HepG2 (cell line): ENCODE data around the gene MSI2. TPM values are rescaled to one million over a fixed set of nuclear protein-coding genes. Genes with fewer than 3 reads are reported as not detected.
A peak's percentile ranks its signal among the peaks of the same experiment; 100 is the strongest.

Source experiments
- CTCF ChIP-seq: sonication (generic); formaldehyde crosslinking; IDR thresholded peaks from 2 replicates; pipeline ENCODE4 v1.5.0; 2020; ENCODE audit warnings: mild to moderate bottlenecking, missing genetic modification reagents, moderate library complexity
- DPF2 ChIP-seq: sonication (generic); formaldehyde crosslinking; IDR thresholded peaks from 2 replicates; pipeline ENCODE4 v1.4.0; 2020; ENCODE audit warnings: mild to moderate bottlenecking, low read depth, missing genetic modification reagents, borderline replicate concordance
- HMGXB3 ChIP-seq: sonication (generic); formaldehyde crosslinking; IDR thresholded peaks from 2 replicates; pipeline ENCODE4 v1.4.0; 2020; ENCODE audit warnings: missing genetic modification reagents, borderline replicate concordance
- KAT2B ChIP-seq: fragments of 150-350 bp; IDR thresholded peaks from 2 replicates; pipeline ENCODE4 v1.6.1; 2014; ENCODE audit warnings: low read depth, low read length, borderline replicate concordance
- MAZ ChIP-seq, 2 experiments: sonication (generic) in 1 of 2; formaldehyde crosslinking in 1 of 2; IDR thresholded peaks; 2 replicates each; pipeline versions ENCODE4 v1.5.0 to v1.6.1; 2012 to 2020; ENCODE audit warnings: low read depth in 2 of 2, mild to moderate bottlenecking in 2 of 2, borderline replicate concordance in 1 of 2, improper control_type of control experiment in 1 of 2, low read length in 1 of 2, missing genetic modification reagents in 1 of 2, moderate library complexity in 1 of 2
- MXD4 ChIP-seq: IDR thresholded peaks from 2 replicates; pipeline ENCODE4 v1.6.1; 2016; ENCODE audit warnings: mild to moderate bottlenecking, missing biosample characterization, missing genetic modification reagents
- PLSCR1 ChIP-seq: sonication (generic); formaldehyde crosslinking; IDR thresholded peaks from 2 replicates; pipeline ENCODE4 v1.5.0; 2020; ENCODE audit warnings: missing genetic modification reagents, mild to moderate bottlenecking, borderline replicate concordance
- PRPF4 ChIP-seq: fragments of 200-400 bp; formaldehyde crosslinking; IDR thresholded peaks from 2 replicates; pipeline ENCODE4 v1.6.1; 2016; ENCODE audit warnings: low read length, low read depth; ENCODE audit not compliant: poor library complexity, severe bottlenecking
- SAP130 ChIP-seq: IDR thresholded peaks from 2 replicates; pipeline ENCODE4 v1.6.1; 2016; ENCODE audit warnings: low read depth
- SATB2 ChIP-seq: sonication (generic); formaldehyde crosslinking; IDR thresholded peaks from 2 replicates; pipeline ENCODE4 v1.5.0; 2020; ENCODE audit warnings: missing genetic modification reagents
- TRIM22 ChIP-seq: fragments of 450-650 bp; IDR thresholded peaks from 2 replicates; pipeline ENCODE4 v1.6.1; 2017
- ZFP36L2 ChIP-seq: sonication (generic); formaldehyde crosslinking; IDR thresholded peaks from 2 replicates; pipeline ENCODE4 v1.4.0; 2020; ENCODE audit warnings: missing genetic modification reagents
- ZMAT5 ChIP-seq: sonication (generic); formaldehyde crosslinking; IDR thresholded peaks from 2 replicates; pipeline ENCODE4 v1.5.0; 2020; ENCODE audit warnings: mild to moderate bottlenecking, low read depth, missing genetic modification reagents, borderline replicate concordance
- ZNF276 ChIP-seq: sonication (generic); formaldehyde crosslinking; IDR thresholded peaks from 2 replicates; pipeline ENCODE4 v1.4.0; 2020; ENCODE audit warnings: mild to moderate bottlenecking, low read depth, missing genetic modification reagents
- ZNF335 ChIP-seq: sonication (generic); formaldehyde crosslinking; IDR thresholded peaks from 2 replicates; pipeline ENCODE4 v1.4.0; 2020; ENCODE audit warnings: missing genetic modification reagents
- ZNF33B ChIP-seq: sonication (generic); formaldehyde crosslinking; IDR thresholded peaks from 2 replicates; pipeline ENCODE4 v1.5.1; 2020; ENCODE audit warnings: mild to moderate bottlenecking, missing genetic modification reagents
- ZNF468 ChIP-seq: sonication (generic); formaldehyde crosslinking; IDR thresholded peaks from 2 replicates; pipeline ENCODE4 v1.8.0; 2022; ENCODE audit warnings: mild to moderate bottlenecking, moderate library complexity, missing genetic modification reagents
- ZNF558 ChIP-seq: sonication (generic); formaldehyde crosslinking; IDR thresholded peaks from 2 replicates; pipeline ENCODE4 v1.9.0; 2022; ENCODE audit warnings: mild to moderate bottlenecking, missing genetic modification reagents, borderline replicate concordance
- ZNF614 ChIP-seq: IDR thresholded peaks from 2 replicates; pipeline ENCODE4 v1.6.1; 2018; ENCODE audit warnings: missing biosample characterization, missing genetic modification reagents, inconsistent platforms, borderline replicate concordance
- polyA plus RNA-seq, 8 experiments: library from polyadenylated mRNA; depleted of rRNA in 3 of 8; stranded (reverse) in 7 of 8; unstranded in 1 of 8; fragments of >200 nt; fragmentation: Illumina TruSeq in 4 of 8; extraction: Trizol in 4 of 8; gene quantifications; 2 replicates each; pipeline versions ENCODE4 v1.2.1 to v1.2.3, GENCODE V29; 2011 to 2016; ENCODE audit warnings: low read depth in 4 of 8, missing spikeins in 1 of 8, mixed read lengths in 1 of 8; ENCODE audit not compliant: insufficient read depth in 1 of 8
- total RNA-seq, 5 experiments: library from RNA; depleted of rRNA; stranded (reverse); fragments of >200 nt; fragmentation: Illumina TruSeq; extraction: Trizol; gene quantifications; 2 replicates each; pipeline ENCODE4 v1.2.3, GENCODE V29; 2016; ENCODE audit warnings: low read depth in 1 of 5

MSI2 gene
- total and polyA plus RNA-seq, 2 of the 13 experiments (the other 11 are each of a cell fraction or from before 2014, with no cell fraction given): 77.5 to 78.4 TPM

GRCh38 chr17:57372156-57372555 lies 115.8 kb downstream of the MSI2 start (continued):
- TF ChIP-seq DPF2 (CRISPR knock-in tag) (peak; percentile 80; the same call in 1 of the 2 replicates), HMGXB3 (CRISPR knock-in tag) (no peak), SATB2 (CRISPR knock-in tag) (no peak), ZNF276 (no peak), ZNF558 (CRISPR knock-in tag) (no peak), SAP130 (CRISPR knock-in tag) (peak; percentile 75), TRIM22 (no peak), MXD4 (CRISPR knock-in tag) (no peak), PRPF4 (no peak), ZNF614 (CRISPR knock-in tag) (peak; percentile 49; the same call in 1 of the 2 replicates), ZNF33B (CRISPR knock-in tag) (no peak), CTCF (CRISPR knock-in tag) (no peak), ZNF468 (CRISPR knock-in tag) (no peak), PLSCR1 (CRISPR knock-in tag) (no peak), ZNF335 (CRISPR knock-in tag) (no peak), KAT2B (no peak), ZMAT5 (CRISPR knock-in tag) (no peak), MAZ (IDR thresholded peaks at IDR 0.05; ENCODE audit: borderline replicate concordance, low read depth, low read length) (no peak), MAZ (CRISPR knock-in tag; IDR thresholded peaks at IDR 0.05; ENCODE audit: low read depth) (no peak), ZFP36L2 (CRISPR knock-in tag) (0 out of 2 replicates have a peak, but pooled peaks have one; percentile 24)
